CD4-positive, alpha-beta T cell treated with Interleukin-6 for 4 hours (primary cell): Measurements from ENCODE around the gene AVPI1.
"Not testable (repeated sequence)": the region's sequence is repeated elsewhere in the genome, so short reads cannot be mapped to it uniquely, and the experiment has no call there.

ENCODE experiments used
- DNase-seq: peaks from one replicate; pipeline ENCODE4 v3.0.0-alpha.2; 2020; ENCODE audit warnings: mixed read lengths

The AVPI1 gene

DNA sequence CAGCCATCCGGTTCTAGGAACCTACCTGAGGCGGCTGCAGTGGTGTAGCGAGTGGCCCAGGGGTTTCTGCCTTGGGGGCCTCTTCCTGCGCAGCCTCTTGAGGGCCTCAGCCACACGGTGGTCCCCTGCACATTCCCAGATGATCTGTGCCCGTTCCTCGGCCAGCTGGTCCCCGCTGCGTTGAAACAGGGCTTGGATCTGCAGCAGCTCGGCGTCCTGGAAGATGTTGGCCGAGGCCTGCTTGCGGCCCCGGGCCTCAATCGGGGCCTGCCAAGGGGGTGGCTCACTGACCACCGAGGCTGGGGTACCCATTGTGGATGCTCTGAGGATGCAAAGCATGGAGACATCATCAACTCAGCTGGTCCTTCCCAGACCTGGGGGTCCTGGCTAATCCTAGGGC, 7.4 kb downstream of the AVPI1 start:
- no peak for DNase-seq

DNA sequence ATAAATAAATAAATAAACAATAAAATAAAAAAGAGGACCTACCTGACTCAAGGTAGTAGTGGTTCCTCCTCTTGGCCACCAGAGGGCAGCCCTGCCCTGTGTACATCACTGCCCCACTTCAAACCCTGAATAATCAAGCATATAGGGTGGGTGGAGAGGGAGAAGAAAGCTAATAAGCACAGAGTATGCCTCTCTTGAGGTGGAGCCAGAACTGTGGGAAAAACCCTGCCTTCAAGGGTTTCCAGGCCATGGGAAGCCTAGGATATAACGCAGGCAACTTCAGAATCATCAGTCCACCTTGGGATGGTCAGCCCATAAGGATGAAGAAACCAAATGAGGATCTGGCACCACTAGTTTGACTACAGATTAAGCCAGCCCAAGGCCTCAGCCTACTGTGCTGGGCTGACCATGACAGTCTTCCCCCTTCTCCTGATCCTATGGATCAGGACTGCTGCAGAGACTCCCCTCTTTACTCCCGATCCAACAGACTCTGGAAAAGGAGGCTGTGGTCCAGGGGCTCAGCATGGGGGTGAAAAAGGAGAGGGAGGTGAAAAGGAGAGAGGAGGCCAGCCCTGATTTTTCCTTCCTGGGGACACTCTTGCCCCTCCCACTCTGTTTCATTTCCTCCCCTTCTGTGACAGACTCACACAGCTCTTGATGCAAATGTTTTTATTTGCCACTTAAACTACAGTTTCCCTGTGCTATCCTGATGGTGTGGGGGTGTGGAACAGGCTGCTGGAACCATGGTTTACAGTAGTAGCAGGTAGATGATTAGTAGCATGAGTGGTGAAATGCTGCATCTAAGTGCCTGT, 10.1 kb downstream of the AVPI1 start:
- peak; percentile 64 for DNase-seq

DNA sequence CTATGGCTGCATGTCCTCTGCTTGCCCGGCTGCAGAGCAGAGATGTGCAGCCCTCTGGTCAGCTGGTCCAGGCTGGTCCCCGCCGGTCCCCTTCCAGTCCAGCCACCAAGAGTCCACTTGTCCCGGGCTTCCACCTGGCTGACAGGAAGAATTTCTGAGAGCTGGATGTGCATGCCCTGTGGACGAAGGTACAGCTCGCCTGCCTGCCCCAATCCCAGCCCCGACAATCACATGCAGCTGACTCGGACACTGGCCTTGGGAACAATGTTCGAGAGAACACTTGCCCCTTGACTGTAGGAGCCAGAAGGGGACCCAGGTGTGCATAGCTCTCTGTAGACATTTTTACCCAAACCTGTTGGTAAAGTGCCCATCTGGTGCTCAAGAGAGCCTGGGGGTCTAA, 11.8 kb downstream of the AVPI1 start:
- no peak for DNase-seq

DNA sequence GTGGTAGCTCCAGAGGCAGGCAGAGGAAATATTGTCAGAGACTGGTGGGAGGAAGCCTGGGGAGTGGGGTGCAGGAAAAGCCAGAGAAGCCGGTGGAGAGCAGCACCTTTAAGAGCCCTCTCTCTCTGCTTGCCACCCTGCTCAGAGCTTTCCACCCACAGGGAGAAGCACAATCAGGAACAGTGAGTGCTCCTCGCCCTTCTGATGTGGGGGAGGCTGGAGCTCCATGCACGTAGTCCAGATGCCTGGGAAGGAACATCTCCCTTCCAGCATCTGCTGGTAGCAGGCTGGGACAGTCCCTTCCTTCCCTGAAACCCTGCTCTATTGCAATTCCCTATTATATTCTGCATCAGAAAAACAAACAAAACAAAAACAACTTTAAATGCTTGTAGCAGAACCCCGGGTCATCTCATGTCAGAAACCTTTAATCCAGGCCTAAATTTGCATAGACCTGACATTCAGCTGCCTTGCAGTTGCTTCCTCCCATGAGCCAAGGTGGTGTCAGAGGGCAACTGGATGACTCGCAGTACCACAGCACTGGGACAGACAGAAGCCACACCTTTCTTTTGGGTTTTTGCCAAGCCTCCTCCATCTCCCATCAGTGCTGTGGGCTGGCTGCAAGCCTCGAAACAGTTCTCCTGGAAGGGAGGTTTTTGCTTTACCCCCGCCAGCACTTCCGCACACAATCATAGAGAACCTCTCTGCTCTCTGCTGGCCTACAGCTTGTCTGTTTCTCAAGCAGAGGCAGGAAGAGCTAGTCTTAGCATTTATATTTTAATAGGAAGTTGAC, 13.1 kb downstream of the AVPI1 start:
- no peak for DNase-seq

DNA sequence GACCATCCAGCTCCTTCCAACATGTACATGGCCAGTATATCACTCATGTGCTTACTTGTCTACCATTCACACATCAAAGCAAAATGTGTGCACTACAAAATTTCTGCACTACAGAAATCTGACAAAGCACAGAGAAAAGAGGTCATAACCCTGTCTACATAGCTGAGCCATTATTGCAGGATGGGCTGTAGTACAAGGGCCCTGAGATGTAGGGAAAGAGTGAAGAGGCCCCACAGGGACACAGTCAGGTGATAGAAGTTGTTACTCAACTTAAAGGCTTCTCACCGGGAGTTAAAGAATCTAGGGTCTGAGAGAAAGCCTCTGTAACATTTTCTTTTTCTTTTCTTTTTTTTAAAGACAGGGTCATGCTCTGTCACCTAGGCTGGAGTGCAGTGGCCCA, 17.5 kb downstream of the AVPI1 start:
- no peak for DNase-seq

DNA sequence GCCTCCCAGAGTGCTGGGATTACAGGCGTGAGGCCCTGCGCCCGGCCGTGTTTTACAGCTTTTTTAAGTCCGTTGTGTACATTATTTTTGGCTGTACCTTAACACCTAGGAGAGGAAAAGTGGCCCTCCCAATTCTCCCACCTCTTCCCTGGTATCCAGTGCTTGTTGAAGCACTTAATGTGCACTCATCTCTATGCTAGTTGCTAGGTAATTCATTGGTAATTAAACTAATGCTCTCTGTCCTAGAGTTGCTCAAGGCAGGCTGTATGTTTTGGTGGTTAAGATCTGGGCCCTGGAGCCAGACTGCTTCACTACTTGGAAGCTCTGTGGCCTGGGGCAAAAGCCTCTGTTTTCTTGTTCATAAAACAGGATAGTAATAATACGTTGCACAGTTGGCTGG, 19.6 kb downstream of the AVPI1 start:
- DNase-seq: no peak

DNA sequence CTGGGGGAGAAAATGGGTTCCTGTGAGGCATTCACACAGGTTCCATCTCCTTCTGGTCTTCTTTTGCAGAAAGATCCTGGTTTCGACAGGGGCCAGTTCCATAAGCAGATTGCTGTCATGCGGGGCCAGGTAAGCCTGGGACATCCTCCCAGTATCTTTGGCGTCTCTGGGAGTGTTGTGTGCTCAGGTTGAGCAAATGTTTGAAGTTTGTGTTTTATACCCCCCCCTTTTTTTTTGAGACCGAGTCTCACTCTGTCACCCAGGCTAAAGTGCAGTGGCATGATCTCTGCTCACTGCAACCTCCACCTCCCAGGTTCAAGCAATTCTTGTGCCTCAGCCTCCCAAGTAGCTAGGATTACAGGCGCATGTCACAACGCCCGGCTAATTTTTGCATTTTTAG, 20.0 kb downstream of the AVPI1 start:
- no peak for DNase-seq

DNA sequence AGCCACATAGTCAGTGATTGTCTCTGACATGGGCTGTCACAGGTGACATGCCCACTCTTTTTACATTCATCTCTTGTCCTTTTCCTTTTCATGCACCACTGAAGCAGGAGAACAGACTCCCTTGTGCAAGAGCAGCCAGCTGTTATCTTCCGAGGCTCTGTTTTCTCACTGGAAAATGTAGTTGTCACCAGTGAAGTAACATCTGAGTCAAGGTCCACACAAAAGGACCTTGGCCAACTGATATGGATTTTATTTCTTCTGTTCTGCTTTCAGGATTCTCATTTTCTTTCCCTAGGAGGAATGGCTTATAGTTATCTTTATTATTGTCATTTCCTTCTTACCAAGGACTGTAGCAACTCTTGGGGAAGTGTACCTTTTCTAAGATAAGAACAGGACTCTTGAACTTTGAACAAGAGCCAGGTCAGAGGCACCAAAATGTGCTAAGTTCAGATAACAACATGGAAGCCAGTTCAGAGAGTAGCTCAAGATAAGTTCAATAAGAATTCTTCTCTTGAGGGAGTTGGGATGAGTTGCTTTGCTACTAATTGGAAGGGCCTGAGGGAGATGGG, 22.7 kb downstream of the AVPI1 start:
- DNase-seq: no peak

DNA sequence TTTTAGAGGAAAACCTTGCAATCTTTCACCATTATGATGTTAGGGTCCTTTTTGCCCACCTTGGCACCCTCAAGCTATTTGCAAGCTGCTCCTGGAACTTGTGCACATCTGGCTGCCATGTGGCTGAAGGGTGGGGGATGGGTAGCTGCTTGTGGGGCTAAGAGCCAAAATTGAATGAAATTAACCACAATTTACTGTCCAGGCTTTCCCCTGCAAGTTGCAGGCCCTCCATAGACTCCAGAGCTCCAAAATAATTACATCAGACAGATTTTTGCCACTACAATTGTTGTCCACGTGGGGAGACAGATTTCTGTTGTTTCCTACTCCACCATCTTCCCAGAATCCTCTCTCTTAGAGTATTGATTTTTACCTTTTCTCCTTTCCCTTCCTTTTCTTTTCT, 27.5 kb downstream of the AVPI1 start:
- no peak for DNase-seq

DNA sequence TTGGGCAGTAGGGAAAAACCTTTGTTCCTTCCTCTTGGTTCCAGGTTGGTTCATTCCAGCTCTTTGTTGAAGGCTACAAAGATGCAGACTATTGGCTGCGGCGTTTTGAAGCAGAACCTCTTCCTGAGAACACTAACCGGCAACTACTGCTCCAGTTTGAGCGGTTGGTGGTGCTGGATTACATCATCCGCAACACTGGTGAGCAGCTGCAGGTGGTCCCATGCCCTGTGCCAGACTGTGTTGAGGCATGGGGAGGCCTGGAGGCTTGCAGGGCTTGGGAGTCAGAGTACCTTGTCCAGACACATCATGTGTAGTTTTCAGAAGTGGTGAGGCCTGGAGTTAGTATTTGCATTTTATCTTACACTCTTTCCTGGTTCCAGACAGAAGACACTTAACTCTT, 30.3 kb downstream of the AVPI1 start:
- DNase-seq: no peak

DNA sequence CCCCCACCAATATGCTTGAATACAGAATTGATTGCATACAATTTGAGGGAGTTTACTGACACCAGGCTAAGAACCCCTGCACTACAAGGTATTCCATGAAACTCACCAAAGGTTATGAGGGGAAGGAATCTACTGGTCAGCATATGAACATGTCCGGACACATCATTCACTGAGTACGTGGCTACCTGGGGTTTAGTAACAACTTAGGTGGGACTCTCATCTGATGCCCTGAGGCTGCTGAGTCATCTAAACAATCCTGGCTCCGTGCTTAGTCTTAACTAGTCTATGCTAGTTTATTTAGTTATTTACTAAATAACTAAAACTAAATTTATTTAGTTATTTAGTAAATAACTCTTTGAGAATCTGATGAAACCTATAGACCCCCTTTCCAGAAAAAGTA, 35.3 kb downstream of the AVPI1 start:
- no peak for DNase-seq

DNA sequence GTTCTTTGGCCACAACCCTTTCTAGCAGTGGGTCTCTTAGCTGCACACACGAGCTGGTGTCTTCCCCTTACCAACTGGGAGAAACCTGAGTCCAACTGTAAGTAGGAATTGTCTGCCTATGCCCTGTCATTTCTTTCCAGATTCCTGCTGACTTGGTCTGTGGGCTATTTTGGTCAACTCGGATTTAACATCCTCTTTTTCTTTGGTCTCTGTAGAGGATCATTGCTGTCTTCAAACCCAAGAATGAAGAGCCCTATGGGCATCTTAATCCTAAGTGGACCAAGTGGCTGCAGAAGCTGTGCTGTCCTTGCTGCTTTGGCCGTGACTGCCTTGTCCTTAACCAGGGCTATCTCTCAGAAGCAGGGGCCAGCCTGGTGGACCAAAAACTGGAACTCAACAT, 36.3 kb downstream of the AVPI1 start:
- DNase-seq: no peak

DNA sequence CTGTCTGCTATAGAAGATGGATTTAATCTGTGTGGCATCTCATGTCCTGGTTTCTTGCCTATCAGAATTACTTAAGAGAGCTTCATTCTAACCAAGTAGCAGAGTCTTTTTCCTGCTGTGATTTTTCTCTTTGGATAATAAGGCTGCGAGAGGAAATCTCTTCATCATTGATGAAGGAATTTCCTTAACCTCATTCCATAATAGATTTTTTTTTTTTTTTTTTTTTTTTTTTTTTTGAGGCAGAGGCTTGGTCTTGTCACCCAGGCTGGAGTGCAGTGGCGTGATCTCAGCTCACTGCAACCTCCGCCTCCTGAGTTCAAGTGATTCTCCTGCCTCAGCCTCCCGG, 37.7 kb downstream of the AVPI1 start:
- DNase-seq: not testable (repeated sequence)

DNA sequence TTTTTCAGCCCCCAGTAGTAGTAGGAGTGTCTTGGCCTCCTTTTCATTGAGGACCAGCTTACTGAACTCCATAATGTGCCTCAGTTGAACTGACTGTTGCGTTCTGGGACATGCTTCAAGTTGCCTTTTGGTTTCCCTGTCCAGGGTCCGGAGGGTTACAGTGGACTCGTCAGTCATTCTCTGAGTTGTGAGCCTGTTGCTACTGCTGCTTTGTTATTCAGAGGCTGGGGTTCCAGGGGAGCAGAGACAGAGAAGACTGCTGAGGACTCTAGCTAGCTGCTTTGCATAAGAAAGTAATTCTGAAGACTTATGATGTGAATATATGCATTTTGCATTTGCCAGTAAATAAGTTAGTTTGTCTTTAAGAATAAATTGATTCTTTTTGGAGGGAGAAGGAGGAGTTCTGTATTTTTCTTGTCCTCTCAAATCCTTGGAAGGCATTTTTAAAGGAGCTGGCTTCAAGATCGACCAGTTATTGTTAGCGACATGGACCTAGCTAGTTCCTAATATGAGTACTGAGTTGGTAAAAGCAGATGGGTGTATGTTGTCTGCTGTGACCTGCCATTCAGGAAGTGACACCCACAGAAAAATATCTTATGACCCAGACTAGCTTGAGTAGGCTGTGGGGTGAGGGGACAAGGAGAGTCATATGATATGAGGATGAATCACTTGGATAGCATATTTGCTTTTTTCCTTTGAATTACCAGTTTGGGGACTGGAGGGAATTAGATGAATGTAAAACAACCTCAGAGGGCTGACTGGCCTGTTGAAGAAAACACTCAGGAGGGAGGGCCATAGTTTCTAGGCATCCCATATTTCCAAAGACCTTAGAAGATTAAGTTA, 38.3 kb downstream of the AVPI1 start:
- peak; percentile 34 for DNase-seq

DNA sequence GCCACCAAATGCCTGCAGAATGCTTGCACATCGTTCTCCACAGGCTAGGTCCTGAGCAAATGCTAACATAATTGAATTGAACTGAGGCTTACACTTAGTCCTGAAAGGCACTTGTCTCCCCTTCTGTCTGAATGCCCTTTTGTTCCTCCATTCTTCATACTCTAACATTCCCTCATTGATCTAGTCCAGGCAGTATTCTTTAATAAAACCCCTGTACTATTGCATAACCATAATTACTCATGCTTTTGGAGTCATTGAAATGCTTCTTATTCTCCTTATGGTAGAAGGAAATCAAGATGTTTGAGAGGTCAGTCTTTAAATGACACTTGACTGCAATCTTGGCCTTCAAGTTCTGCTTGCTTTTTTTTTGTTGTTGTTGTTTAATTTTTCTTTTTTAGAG, 39.5 kb downstream of the AVPI1 start:
- DNase-seq: no peak

DNA sequence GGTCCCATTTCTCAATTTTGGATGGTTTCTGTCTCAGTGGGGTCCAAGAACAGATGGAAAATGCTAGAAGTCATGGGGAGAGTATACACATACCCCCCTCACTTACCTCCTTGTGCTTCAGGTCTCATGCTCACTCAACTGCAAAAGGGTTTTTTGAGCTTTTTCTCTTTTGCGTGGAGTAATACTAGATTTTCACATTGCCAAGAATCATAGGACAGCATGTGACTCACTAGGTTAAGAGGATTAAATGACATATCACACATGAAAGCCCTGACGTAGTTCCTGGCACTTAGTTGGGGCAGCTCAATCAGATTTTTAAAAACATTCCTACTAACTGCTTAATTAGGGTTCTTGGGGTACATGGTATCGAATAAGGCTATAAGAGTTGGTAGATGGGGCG, 42.1 kb downstream of the AVPI1 start:
- no peak for DNase-seq

DNA sequence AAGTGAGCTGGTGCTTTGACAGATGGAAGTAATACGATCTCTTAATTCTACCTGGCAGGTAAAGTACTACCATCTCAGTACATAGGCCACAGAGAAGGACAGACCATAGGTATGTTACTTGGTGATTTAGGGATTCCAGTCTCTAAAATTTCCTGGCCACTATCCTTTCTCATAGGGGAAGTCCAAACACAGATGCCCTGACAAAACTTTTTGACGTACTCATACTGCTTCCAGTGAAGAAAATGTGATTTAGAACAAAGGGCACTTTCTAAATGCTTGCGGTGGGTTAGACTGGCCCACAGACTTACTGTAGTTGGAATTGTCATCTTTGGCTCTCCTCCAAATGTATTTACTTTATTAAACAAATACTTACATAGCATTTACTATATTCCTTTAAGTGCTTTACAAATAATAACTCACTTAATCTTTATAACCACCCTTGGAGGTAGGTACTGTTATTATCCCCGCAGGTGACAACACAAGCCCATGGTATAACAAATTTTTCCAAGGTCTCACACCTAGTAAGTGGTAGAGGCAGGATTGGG, 43.5 kb downstream of the AVPI1 start:
- DNase-seq: no peak

DNA sequence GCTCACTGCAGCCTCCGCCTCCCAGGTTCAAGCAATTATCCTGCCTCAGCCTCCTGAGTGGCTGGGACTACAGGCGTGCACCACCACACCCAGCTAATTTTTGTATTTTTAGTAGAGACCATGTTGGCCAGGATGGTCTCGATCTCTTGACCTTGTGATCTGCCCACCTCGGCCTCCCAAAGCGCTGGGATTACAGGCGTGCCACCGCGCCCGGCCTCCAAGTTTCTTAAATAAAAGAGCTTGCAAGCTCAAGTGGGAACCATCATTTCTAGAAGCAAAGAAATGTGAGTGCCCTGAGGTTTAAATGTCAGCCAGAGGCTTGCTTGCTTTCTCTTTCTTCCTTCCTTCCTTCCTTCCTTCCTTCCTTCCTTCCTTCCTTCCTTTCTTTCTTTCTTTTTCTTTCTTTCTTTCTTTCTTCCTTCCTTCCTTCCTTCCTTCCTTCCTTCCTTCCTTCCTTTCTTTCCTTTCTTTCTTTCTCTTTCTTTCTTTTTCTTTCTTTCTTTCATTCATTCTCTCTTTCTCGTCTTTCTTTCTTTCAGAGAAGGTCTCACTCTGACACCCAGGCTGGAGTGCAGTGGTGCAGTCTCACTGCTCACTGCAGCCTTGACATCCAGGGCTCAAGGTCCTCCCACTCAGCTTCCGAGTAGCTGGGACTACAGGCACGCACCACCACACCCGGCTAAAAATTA, 44.4 kb downstream of the AVPI1 start:
- not testable (repeated sequence) for DNase-seq

DNA sequence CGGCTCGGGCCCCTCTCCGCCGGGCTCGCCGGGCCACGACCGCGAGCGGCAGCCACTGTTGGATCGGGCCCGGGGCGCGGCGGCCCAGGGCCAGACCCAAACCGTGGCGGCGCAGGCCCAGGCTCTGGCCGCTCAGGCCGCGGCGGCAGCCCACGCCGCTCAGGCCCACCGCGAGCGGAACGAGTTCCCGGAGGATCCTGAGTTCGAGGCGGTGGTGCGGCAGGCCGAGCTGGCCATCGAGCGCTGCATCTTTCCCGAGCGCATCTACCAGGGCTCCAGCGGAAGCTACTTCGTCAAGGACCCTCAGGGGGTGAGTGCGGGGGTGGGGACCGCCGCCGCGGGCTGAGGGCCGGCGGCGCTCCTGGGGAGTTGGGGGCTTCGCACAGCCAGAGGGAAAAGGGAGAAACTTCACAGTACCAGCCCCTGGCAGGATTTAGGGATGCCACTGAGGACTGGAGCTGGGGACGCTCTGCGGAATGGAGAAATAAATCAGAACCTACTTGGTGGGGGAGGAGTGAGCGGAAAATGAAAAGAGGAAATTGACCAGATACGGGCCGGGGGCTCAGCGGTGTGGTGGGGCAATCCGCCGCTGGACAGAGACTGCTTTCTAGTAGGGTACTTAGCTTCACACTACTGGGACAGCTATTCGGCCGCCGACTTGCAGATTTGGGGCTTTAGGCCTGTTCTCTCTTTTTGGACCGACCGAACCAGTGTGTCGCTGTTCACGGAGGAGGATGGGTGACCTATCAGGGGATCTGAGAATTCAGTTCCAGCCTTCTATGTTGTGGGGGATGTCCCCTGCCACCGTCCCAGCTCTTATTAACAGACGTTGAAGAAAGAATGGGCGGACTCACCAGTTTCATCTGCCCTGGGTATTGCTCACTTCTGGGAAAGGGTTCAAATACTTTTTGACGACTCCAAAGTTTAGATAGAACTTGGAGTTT, 45.9 kb downstream of the AVPI1 start:
- DNase-seq: peak; percentile 21

DNA sequence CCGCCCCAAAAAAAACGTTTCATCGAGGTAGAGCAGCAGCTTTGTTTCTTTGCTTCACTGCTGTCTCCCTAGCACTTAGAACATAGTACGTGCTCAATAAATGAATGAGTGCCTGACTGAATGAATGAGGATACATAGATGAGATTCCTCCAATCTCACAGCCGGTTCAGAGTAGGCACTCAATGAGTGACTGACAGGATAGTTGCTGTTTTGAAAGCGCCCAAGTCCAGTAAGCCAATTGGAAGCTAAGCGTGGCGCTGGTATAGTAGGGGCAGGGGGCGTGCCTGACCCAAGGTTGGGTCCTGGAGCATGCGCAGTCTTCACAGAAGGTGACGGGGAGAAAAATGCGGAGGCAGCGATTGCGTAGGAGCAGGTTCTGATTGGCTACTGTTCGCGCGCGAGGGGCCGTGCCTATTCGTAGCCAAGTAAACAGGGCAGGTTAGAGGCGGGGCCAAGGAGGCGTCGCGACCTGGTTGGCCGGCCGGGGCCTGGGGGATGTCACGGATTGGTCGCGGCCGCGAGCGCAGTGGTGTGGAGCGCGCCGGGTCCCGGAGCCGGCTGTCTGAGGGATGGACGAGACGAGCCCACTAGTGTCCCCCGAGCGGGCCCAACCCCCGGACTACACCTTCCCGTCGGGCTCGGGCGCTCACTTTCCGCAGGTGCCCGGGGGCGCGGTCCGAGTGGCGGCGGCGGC, 46.7 kb downstream of the AVPI1 start, which contains the start of gene PI4K2A:
Gene PI4K2A (plus strand): TSS at position 498 of the 694 bp plus-strand sequence. CDS start 72 bp downstream, at position 570.
- peak; percentile 99 for DNase-seq
